Measurements from ENCODE around the gene TACC2. TPM values are rescaled to one million over a fixed set of nuclear protein-coding genes. Genes with fewer than 3 reads are reported as not detected.

Gene TACC2
- total RNA-seq, 1 donor from 2014 or later, result 32.2 TPM

- H3K4me1 Mint-ChIP-seq (ENCODE audit: unreplicated experiment), result no peaks in the 10 kb centered on the region
- H3K36me3 Mint-ChIP-seq (ENCODE audit: low read depth, unreplicated experiment), result no peaks in the 10 kb centered on the region
- H3K9me3 Mint-ChIP-seq (ENCODE audit: unreplicated experiment), result no peaks in the 10 kb centered on the region
Measured at GRCh38 chr10:122018491-122018890, 29.5 kb downstream of the TACC2 start.

GRCh38 chr10:122018951-122019413 is 30.0 kb downstream of the TACC2 start:
- no peaks in the 10 kb centered on the region for H3K4me1 Mint-ChIP-seq (ENCODE audit: unreplicated experiment)
- H3K4me3 Mint-ChIP-seq (ENCODE audit: unreplicated experiment), result no peak overlapping the region
- no peak for DNase-seq (ENCODE audit: low spot score)
- no peak overlapping the region for H3K27ac Mint-ChIP-seq (ENCODE audit: unreplicated experiment)
- no peak for TF ChIP-seq CTCF (IDR thresholded peaks at IDR 0.05; ENCODE audit: unreplicated experiment)
- no peaks in the 10 kb centered on the region for H3K9me3 Mint-ChIP-seq (ENCODE audit: unreplicated experiment)
- H3K27me3 Mint-ChIP-seq (ENCODE audit: unreplicated experiment), result no peaks in the 10 kb centered on the region
- no peaks in the 10 kb centered on the region for H3K36me3 Mint-ChIP-seq (ENCODE audit: low read depth, unreplicated experiment)

More at GRCh38 chr10:122018491-122018890, 29.5 kb downstream of the TACC2 start:
- H3K27ac Mint-ChIP-seq (ENCODE audit: unreplicated experiment), result no peak overlapping the region
- no peak for TF ChIP-seq CTCF (IDR thresholded peaks at IDR 0.05; ENCODE audit: unreplicated experiment)
- DNase-seq (ENCODE audit: low spot score), result no peak
- H3K27me3 Mint-ChIP-seq (ENCODE audit: unreplicated experiment), result no peaks in the 10 kb centered on the region
- H3K4me3 Mint-ChIP-seq (ENCODE audit: unreplicated experiment), result no peak overlapping the region

- TF ChIP-seq CTCF (IDR thresholded peaks at IDR 0.05; ENCODE audit: unreplicated experiment), result no peak
- no peaks in the 10 kb centered on the region for H3K27me3 Mint-ChIP-seq (ENCODE audit: unreplicated experiment)
- DNase-seq (ENCODE audit: low spot score), result no peak
- no peaks in the 10 kb centered on the region for H3K4me1 Mint-ChIP-seq (ENCODE audit: unreplicated experiment)
- no peaks in the 10 kb centered on the region for H3K36me3 Mint-ChIP-seq (ENCODE audit: low read depth, unreplicated experiment)
- no peak overlapping the region for H3K27ac Mint-ChIP-seq (ENCODE audit: unreplicated experiment)
- H3K9me3 Mint-ChIP-seq (ENCODE audit: unreplicated experiment), result no peaks in the 10 kb centered on the region
- no peak overlapping the region for H3K4me3 Mint-ChIP-seq (ENCODE audit: unreplicated experiment)
Measured at GRCh38 chr10:122019414-122019975, 30.5 kb downstream of the TACC2 start.

GRCh38 chr10:122020226-122020625 is 31.3 kb downstream of the TACC2 start:
- DNase-seq (ENCODE audit: low spot score), result no peak
- no peak for TF ChIP-seq CTCF (IDR thresholded peaks at IDR 0.05; ENCODE audit: unreplicated experiment)
- Mint-ChIP-seq H3K27ac (ENCODE audit: unreplicated experiment) (no peak overlapping the region), H3K4me1 (ENCODE audit: unreplicated experiment) (no peaks in the 10 kb centered on the region), H3K4me3 (ENCODE audit: unreplicated experiment) (no peak overlapping the region), H3K36me3 (ENCODE audit: low read depth, unreplicated experiment) (no peaks in the 10 kb centered on the region), H3K9me3 (ENCODE audit: unreplicated experiment) (no peaks in the 10 kb centered on the region), H3K27me3 (ENCODE audit: unreplicated experiment) (no peaks in the 10 kb centered on the region)

- H3K36me3 Mint-ChIP-seq (ENCODE audit: low read depth, unreplicated experiment), result no peaks in the 10 kb centered on the region
- H3K4me1 Mint-ChIP-seq (ENCODE audit: unreplicated experiment), result no peaks in the 10 kb centered on the region
- H3K27ac Mint-ChIP-seq (ENCODE audit: unreplicated experiment), result no peak overlapping the region
- H3K4me3 Mint-ChIP-seq (ENCODE audit: unreplicated experiment), result no peak overlapping the region
- H3K9me3 Mint-ChIP-seq (ENCODE audit: unreplicated experiment), result no peaks in the 10 kb centered on the region
- no peak for TF ChIP-seq CTCF (IDR thresholded peaks at IDR 0.05; ENCODE audit: unreplicated experiment)
- H3K27me3 Mint-ChIP-seq (ENCODE audit: unreplicated experiment), result no peaks in the 10 kb centered on the region
- DNase-seq (ENCODE audit: low spot score), result no peak
Measured at GRCh38 chr10:122021379-122021778, 32.4 kb downstream of the TACC2 start.
